Ovary (tissue), 3 donors: ENCODE measurements around the gene CTBP2.

Experiments used
- CTCF ChIP-seq, 3 donors: fragments of 450-650 bp in 2 of 3; fragments of 200-600 bp in 1 of 3; IDR thresholded peaks; one replicate each; pipeline versions ENCODE4 v1.5.1 to v1.8.0; 2016 to 2022; ENCODE audit warnings: antibody characterized with exemption in 3 of 3, mild to moderate bottlenecking in 1 of 3
- EP300 ChIP-seq: sonication (generic); formaldehyde crosslinking; IDR thresholded peaks from one replicate; pipeline ENCODE4 v1.6.1; 2017; ENCODE audit warnings: antibody characterized with exemption
- POLR2A ChIP-seq: fragments of 450-650 bp; IDR thresholded peaks from one replicate; pipeline ENCODE4 v1.6.1; 2017; ENCODE audit warnings: antibody characterized with exemption, mild to moderate bottlenecking, moderate library complexity
- donor health status: DM: no; HTN: no; CAD: no.

DNA sequence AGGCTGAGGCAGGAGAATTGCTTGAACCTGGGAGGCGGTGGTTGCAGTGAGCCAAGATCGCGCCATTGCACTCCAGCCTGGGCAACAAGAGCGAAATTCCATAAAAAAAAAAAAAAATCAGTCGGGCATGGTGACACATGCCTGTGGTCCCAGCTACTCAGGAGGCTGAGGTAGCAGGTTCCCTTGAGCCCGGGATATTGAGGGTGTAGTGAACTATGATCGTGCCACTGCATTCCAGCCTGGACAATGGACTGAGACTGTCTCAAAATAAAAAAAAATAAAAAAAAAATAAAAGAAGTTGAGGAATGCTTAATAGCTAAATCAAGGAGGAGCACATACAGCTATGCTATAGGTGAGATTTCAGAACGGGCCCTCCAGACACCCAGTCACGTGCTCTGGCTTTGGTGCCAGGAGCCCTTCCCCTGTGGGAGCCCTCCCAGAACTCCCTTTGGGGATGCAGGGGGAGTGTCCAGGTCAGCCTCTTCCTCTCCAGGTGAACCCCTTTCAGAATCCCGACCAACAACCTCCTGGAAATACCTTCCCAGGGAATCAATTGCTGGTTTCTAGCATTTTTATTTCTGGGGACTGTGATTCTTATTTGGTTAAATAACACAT is 42.9 kb upstream of the CTBP2 start:
- TF ChIP-seq CTCF (IDR thresholded peaks at IDR 0.05) (no peak), POLR2A (no peak), EP300 (no peak)
